Measurements from ENCODE around the gene SPAG16.

Gene SPAG16

GRCh38 chr2:214294426-214294825 lies 1010.2 kb downstream of the SPAG16 start:
- no peak for TF ChIP-seq ZNF626 (tag by site-specific recombination; IDR thresholded peaks at IDR 0.05)
- no peaks in the 10 kb centered on the region for H3K36me3 ChIP-seq (ENCODE audit: control insufficient read depth in 2 of 2, insufficient read depth in 1 of 2, low read length in 2 of 2)
- no peaks in the 10 kb centered on the region for H3K4me1 ChIP-seq (ENCODE audit: control insufficient read depth, insufficient read depth, low read length)
- CTCF ChIA-PET, result no interaction called here
- no peak overlapping the region for H3K27ac ChIP-seq (ENCODE audit: extremely low read depth, low read depth, low read length)
- H3K4me3 ChIP-seq (ENCODE audit: low read depth, low read length), result no peak overlapping the region
- no peaks in the 10 kb centered on the region for H3K9me3 ChIP-seq (ENCODE audit: control insufficient read depth, insufficient read depth, low read depth, low read length)
- POLR2A ChIA-PET, result no interaction called here

DNA sequence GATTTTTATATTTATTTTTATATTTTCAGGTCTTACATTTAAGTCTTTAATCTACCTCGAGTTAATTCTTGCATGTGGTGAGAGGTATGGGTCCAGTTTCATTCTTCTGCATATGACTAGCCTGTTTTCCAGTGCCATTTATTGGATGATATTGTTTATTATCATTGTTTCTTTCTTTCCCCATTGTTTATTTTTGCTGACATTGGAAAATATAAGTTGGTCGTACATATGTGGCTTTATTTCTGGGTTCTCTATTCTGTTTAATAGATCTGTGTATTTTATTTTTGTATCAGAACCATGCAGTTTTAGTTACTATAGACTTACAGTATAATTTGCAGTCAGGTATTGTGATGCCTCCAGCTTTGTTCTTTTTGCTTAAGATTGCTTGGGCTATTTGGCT lies 1013.2 kb downstream of the SPAG16 start:
- Histone ChIP-seq H3K36me3 (ENCODE audit: control insufficient read depth in 2 of 2, insufficient read depth in 1 of 2, low read length in 2 of 2) (no peaks in the 10 kb centered on the region), H3K4me3 (ENCODE audit: low read depth, low read length) (no peak overlapping the region), H3K4me1 (ENCODE audit: control insufficient read depth, insufficient read depth, low read length) (no peaks in the 10 kb centered on the region), H3K27ac (ENCODE audit: extremely low read depth, low read depth, low read length) (no peak overlapping the region), H3K9me3 (ENCODE audit: control insufficient read depth, insufficient read depth, low read depth, low read length) (no peaks in the 10 kb centered on the region)
- TF ChIP-seq KLF9 (tag by site-specific recombination; IDR thresholded peaks at IDR 0.05; ENCODE audit: low read depth), result no peak
- ChIA-PET POLR2A (no interaction called here), CTCF (interaction anchor here (0.7 kb wide), 1 partner anchor 9 kb away, joined by 5 read pairs; no protein-coding TSS in a partner anchor)

DNA sequence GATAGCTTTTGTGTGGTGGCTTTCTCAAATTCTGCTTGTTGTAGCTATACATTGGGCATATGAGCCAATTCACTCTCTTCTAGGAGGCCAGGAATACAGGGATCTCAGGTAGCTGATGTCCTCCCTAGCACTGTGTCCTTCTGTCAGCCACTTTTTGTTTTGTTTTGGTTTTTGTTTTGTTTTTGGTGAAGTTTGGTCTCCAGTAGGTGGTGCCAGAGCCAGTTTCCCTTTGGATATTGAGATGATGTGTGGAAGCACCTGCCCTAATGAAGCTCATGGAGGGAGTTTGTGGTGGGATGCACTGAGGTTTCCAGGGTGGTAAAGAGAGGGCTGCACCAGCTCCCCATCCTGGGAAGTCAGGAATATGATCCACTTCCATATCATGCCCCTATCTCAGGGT lies 1026.1 kb downstream of the SPAG16 start:
- TF ChIP-seq HOXA7 (CRISPR knock-in tag; IDR thresholded peaks at IDR 0.05; ENCODE audit: borderline replicate concordance) (no peak), ZNF660 (tag by site-specific recombination; IDR thresholded peaks at IDR 0.05) (no peak), BCL11B (tag by site-specific recombination; IDR thresholded peaks at IDR 0.05; ENCODE audit: low read depth) (no peak), ZSCAN30 (tag by site-specific recombination; IDR thresholded peaks at IDR 0.05) (no peak), OVOL3 (tag by site-specific recombination; IDR thresholded peaks at IDR 0.05) (no peak), ZNF302 (tag by site-specific recombination; IDR thresholded peaks at IDR 0.05; ENCODE audit: low read depth) (no peak), KLF9 (tag by site-specific recombination; IDR thresholded peaks at IDR 0.05; ENCODE audit: low read depth) (no peak), ZFP69B (tag by site-specific recombination; IDR thresholded peaks at IDR 0.05) (no peak), ZSCAN18 (tag by site-specific recombination; IDR thresholded peaks at IDR 0.05) (no peak), ZNF677 (tag by site-specific recombination; IDR thresholded peaks at IDR 0.05) (no peak), ZNF747 (tag by site-specific recombination; IDR thresholded peaks at IDR 0.05) (no peak), ZNF48 (tag by site-specific recombination; IDR thresholded peaks at IDR 0.05) (no peak), ZNF266 (tag by site-specific recombination; IDR thresholded peaks at IDR 0.05; ENCODE audit: low read depth) (no peak), ZNF114 (tag by site-specific recombination; IDR thresholded peaks at IDR 0.05) (no peak)
- no peak overlapping the region for H3K27ac ChIP-seq (ENCODE audit: extremely low read depth, low read depth, low read length)
- H3K36me3 ChIP-seq (ENCODE audit: control insufficient read depth in 2 of 2, insufficient read depth in 1 of 2, low read length in 2 of 2), result no peaks in the 10 kb centered on the region
- H3K4me3 ChIP-seq (ENCODE audit: low read depth, low read length), result no peak overlapping the region
- ChIA-PET POLR2A (no interaction called here), CTCF (interaction anchor here (0.6 to 0.7 kb wide), 6 partner anchors 397 to 883 kb away, joined by 3 to 5 read pairs (median 3); no protein-coding TSS in a partner anchor)
- no peaks in the 10 kb centered on the region; the same call in 1 of the 2 replicates for H3K9me3 ChIP-seq (ENCODE audit: control insufficient read depth, insufficient read depth, low read depth, low read length)
- no peaks in the 10 kb centered on the region for H3K4me1 ChIP-seq (ENCODE audit: control insufficient read depth, insufficient read depth, low read length)

GRCh38 chr2:214311031-214311533 lies 1026.8 kb downstream of the SPAG16 start:
- CTCF ChIA-PET, result interaction anchor here (0.7 kb wide), 2 partner anchors 590 to 600 kb away, joined by 3 to 4 read pairs; no protein-coding TSS in a partner anchor
- no peak overlapping the region for H3K27ac ChIP-seq (ENCODE audit: extremely low read depth, low read depth, low read length)
- no peaks in the 10 kb centered on the region for H3K36me3 ChIP-seq (ENCODE audit: control insufficient read depth in 2 of 2, insufficient read depth in 1 of 2, low read length in 2 of 2)
- H3K9me3 ChIP-seq (ENCODE audit: control insufficient read depth, insufficient read depth, low read depth, low read length), result no peaks in the 10 kb centered on the region; the same call in 1 of the 2 replicates
- H3K4me3 ChIP-seq (ENCODE audit: low read depth, low read length), result no peak overlapping the region
- H3K4me1 ChIP-seq (ENCODE audit: control insufficient read depth, insufficient read depth, low read length), result no peaks in the 10 kb centered on the region
- POLR2A ChIA-PET, result no interaction called here
- TF ChIP-seq ZNF488 (tag by site-specific recombination; IDR thresholded peaks at IDR 0.05) (no peak), ZFP69B (tag by site-specific recombination; IDR thresholded peaks at IDR 0.05) (no peak), ZNF354C (tag by site-specific recombination; IDR thresholded peaks at IDR 0.05; ENCODE audit: borderline replicate concordance, low read depth) (no peak)
